ENCODE data around the gene PLK5.

PLK5 gene

DNA sequence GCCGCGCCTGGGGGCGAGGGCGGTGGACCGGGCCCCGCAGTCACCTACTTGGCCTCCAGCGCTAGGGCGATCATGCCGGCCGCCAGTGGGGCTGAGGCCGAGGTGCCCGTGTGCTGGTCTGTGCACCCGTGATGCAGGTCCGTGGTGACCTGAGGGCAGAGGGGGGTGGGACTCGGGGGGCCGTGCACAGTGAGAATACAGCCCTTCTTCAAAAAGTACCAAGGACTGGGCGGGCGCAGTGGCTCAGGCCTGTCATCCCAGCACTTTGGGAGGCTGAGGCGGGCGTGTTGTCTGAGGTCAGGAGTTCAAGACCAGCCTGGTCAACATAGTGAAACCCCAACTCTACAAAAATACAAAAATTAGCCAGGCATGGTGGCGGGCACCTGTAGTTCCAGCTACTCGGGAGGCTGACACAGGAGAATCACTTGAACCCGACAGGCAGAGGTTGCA lies 39.9 kb upstream of the PLK5 start:
- H3K9me3 ChIP-seq (ENCODE audit: severe bottlenecking) = no peaks in the 10 kb centered on the region
- H3K36me3 ChIP-seq (ENCODE audit: low read depth) = no peaks in the 10 kb centered on the region
- no peak overlapping the region for H3K4me3 ChIP-seq (ENCODE audit: severe bottlenecking)
- H3K4me1 ChIP-seq (ENCODE audit: insufficient read depth, poor library complexity, severe bottlenecking) = no peaks in the 10 kb centered on the region
- H3K27ac ChIP-seq (ENCODE audit: poor library complexity, severe bottlenecking) = no peak overlapping the region
- DNase-seq (ENCODE audit: low spot score) = no peak
- ATAC-seq (ENCODE audit: low read depth) = no peak
- TF ChIP-seq, protein P1, sequence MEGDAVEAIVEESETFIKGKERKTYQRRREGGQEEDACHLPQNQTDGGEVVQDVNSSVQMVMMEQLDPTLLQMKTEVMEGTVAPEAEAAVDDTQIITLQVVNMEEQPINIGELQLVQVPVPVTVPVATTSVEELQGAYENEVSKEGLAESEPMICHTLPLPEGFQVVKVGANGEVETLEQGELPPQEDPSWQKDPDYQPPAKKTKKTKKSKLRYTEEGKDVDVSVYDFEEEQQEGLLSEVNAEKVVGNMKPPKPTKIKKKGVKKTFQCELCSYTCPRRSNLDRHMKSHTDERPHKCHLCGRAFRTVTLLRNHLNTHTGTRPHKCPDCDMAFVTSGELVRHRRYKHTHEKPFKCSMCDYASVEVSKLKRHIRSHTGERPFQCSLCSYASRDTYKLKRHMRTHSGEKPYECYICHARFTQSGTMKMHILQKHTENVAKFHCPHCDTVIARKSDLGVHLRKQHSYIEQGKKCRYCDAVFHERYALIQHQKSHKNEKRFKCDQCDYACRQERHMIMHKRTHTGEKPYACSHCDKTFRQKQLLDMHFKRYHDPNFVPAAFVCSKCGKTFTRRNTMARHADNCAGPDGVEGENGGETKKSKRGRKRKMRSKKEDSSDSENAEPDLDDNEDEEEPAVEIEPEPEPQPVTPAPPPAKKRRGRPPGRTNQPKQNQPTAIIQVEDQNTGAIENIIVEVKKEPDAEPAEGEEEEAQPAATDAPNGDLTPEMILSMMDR (IDR thresholded peaks at IDR 0.05; ENCODE audit: poor library complexity, severe bottlenecking) = no peak
- no peaks in the 10 kb centered on the region for H3K27me3 ChIP-seq (ENCODE audit: insufficient read depth, poor library complexity, severe bottlenecking)

DNA sequence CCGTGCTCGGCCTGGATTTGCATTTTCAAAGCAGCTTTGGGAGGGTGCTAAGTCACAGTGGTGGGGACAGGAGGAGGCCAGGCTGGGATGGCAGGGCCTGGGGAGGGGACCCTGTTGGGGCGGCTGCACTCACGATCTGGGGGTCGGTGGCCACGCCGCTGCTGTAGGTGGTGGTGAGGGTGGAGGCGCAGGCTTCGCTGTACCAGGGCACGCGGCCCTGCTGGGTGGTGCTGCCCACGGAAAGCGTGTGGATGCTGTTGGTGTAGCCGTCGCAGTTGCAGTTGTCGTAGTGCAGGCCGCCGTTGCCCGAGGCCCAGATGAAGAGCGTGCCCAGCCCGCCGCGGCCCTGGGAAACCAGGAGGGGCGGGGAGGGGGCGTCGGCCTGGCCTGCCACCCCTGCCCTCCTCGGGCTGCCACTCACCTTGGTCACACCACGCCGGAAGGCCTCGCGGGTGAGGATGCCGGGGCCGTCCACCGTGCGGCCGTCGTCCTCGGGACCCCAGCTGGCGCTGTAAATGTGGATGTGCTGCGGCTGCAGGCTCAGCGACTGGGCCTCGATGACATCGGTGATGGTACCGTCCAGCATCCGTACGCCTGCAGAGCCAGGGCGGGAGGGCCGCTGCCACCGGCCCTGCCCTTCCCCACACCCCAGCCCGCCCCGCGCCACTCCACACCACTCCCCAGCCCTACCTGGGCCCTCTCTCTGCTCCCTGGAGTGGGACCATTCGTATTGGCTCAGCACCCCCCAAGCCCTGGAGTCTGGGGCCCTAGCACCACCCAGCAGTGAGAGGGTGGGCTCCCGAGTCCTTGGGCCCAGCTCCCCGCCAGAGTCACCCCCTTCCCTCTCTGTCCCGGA lies 36.9 kb upstream of the PLK5 start:
- Histone ChIP-seq H3K36me3 (ENCODE audit: low read depth) (no peaks in the 10 kb centered on the region), H3K9me3 (ENCODE audit: severe bottlenecking) (no peaks in the 10 kb centered on the region)
- no peak for ATAC-seq (ENCODE audit: low read depth)

DNA sequence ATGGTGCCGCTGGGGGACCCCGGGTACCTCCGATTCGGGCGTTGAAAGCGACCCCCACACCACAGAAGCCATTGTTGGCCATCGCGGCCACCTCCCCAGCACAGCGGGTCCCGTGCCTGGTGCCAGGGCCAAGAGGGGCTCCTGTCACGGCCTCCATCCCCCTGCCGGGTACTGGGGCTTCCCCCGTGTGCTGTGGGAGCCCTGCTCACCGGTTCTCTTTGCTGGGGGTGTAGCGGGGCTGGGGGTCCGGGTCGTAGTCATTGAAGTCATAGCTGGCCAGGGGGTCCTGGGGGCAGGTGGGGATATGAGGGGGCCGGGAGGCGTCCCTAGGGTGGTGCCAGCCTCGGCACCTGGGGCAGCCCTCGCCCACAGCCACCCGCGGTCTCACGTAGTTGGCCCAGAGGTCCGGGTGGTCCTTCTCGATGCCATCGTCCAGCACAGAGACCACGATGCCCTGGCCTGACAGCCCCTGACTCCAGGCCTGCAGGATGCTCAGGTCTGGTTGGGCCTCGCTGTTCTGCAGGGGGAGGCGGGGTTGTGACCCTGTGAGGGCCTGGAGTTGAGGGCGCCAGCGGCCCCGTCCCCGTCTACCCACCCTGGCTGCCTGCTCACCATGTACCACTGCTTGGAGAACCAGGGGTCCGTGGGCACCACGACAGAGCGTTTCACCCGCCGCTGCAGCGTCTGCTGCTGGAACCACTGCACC lies 36.1 kb upstream of the PLK5 start:
- no peak for DNase-seq (ENCODE audit: low spot score)
- ATAC-seq (ENCODE audit: low read depth) = no peak
- H3K36me3 ChIP-seq (ENCODE audit: low read depth) = no peaks in the 10 kb centered on the region

More for the DNA sequence above, 36.9 kb upstream of the PLK5 start:
- TF ChIP-seq, protein P1 (IDR thresholded peaks at IDR 0.05; ENCODE audit: poor library complexity, severe bottlenecking) = no peak
- no peak overlapping the region for H3K4me3 ChIP-seq (ENCODE audit: severe bottlenecking)
- no peak for DNase-seq (ENCODE audit: low spot score)
- no peak overlapping the region for H3K27ac ChIP-seq (ENCODE audit: poor library complexity, severe bottlenecking)
- no peaks in the 10 kb centered on the region for H3K4me1 ChIP-seq (ENCODE audit: insufficient read depth, poor library complexity, severe bottlenecking)
- H3K27me3 ChIP-seq (ENCODE audit: insufficient read depth, poor library complexity, severe bottlenecking) = no peaks in the 10 kb centered on the region

DNA sequence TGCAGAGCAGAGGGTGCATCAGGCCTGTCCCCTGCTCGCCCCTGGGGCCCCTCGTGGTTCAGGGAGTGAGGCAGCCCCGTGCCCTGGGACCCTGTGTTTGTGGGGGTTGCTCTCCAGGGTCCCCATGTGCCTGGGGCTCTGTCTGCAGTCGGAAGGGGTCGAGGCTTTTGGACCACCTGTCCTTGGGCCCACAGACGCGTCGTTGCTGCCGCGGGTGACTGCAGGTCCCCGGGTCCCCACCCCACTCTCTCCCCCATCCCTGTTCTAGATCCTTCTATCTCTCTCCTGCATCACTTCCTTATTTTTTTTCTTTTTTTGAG lies 35.6 kb upstream of the PLK5 start:
- no peaks in the 10 kb centered on the region for H3K9me3 ChIP-seq (ENCODE audit: severe bottlenecking)
- DNase-seq (ENCODE audit: low spot score) = no peak
- TF ChIP-seq, protein P1 (IDR thresholded peaks at IDR 0.05; ENCODE audit: poor library complexity, severe bottlenecking) = no peak
- H3K27me3 ChIP-seq (ENCODE audit: insufficient read depth, poor library complexity, severe bottlenecking) = no peaks in the 10 kb centered on the region
- H3K4me1 ChIP-seq (ENCODE audit: insufficient read depth, poor library complexity, severe bottlenecking) = no peaks in the 10 kb centered on the region
- no peak overlapping the region for H3K4me3 ChIP-seq (ENCODE audit: severe bottlenecking)
- H3K36me3 ChIP-seq (ENCODE audit: low read depth) = no peaks in the 10 kb centered on the region
- H3K27ac ChIP-seq (ENCODE audit: poor library complexity, severe bottlenecking) = no peak overlapping the region
- ATAC-seq (ENCODE audit: low read depth) = no peak

More for the DNA sequence above, 36.1 kb upstream of the PLK5 start:
- Histone ChIP-seq H3K27ac (ENCODE audit: poor library complexity, severe bottlenecking) (no peak overlapping the region), H3K9me3 (ENCODE audit: severe bottlenecking) (no peaks in the 10 kb centered on the region), H3K27me3 (ENCODE audit: insufficient read depth, poor library complexity, severe bottlenecking) (no peaks in the 10 kb centered on the region), H3K4me1 (ENCODE audit: insufficient read depth, poor library complexity, severe bottlenecking) (no peaks in the 10 kb centered on the region), H3K4me3 (ENCODE audit: severe bottlenecking) (no peak overlapping the region)
- TF ChIP-seq, protein P1 (IDR thresholded peaks at IDR 0.05; ENCODE audit: poor library complexity, severe bottlenecking) = no peak
